ENCODE data around the gene CCDC187.

DNA sequence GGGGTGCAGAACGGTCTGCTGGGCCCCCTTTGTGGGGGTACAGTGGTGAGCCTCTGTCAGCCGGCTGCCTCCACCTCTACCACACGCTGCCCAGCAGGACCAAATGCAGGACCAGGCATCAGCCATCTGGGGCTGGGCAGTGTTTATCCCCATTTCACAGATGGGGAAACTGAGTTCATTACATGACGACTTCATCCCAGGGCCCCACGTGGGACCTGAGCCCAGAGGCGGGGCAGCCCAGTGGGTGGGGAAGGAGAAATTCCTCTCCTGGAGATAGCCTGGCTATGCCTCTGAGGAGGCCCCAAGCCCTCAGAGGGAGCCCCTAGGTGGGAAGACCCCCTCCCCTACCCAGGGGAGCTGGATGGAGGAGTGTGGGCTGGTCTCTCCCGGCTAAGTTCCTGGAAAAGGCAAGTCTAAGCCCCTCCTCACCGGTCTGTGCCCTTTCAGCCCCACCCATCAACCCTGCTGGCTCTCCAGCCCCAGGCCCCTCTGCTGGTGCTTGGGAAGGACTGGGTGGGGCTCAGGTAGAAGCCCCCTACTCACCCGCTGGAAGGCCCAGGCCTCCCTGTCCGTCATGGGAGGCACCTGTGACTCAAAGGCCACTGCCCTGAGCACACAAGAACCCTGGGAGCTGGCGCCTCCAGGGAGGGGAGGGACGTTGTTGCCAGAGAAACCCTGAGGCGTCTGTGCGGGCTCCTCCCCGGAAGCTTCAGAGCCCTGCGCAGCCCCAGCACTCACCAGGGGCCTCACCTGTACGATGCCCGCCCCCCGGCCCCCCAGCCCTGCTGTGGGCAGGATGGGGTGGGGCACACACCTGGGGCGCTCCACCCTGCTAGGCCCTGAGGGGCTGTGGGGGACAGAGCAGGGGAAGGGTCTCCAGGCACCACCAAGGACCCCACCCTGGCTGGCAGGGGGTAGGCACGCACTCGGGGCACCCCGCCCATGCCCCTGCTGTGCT lies 7.4 kb upstream of the CCDC187 start:
- TF ChIP-seq, protein P1, sequence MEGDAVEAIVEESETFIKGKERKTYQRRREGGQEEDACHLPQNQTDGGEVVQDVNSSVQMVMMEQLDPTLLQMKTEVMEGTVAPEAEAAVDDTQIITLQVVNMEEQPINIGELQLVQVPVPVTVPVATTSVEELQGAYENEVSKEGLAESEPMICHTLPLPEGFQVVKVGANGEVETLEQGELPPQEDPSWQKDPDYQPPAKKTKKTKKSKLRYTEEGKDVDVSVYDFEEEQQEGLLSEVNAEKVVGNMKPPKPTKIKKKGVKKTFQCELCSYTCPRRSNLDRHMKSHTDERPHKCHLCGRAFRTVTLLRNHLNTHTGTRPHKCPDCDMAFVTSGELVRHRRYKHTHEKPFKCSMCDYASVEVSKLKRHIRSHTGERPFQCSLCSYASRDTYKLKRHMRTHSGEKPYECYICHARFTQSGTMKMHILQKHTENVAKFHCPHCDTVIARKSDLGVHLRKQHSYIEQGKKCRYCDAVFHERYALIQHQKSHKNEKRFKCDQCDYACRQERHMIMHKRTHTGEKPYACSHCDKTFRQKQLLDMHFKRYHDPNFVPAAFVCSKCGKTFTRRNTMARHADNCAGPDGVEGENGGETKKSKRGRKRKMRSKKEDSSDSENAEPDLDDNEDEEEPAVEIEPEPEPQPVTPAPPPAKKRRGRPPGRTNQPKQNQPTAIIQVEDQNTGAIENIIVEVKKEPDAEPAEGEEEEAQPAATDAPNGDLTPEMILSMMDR (conservative IDR thresholded peaks at IDR 0.05) = no peak
- no peak for TF ChIP-seq EZH2 (IDR thresholded peaks at IDR 0.05; ENCODE audit: low read depth)
